Dedifferentiated amniotic fluid mesenchymal stem cell (primary cell): ENCODE measurements around the gene KLHL22.
"Not testable (repeated sequence)": the region's sequence is repeated elsewhere in the genome, so short reads cannot be mapped to it uniquely, and the experiment has no call there.

Experiments used
- DNase-seq: peaks from one replicate; pipeline ENCODE4 v3.0.0-alpha.2; 2016; ENCODE audit errors: extremely low spot score

The KLHL22 gene

GRCh38 chr22:20503816-20504215 is 8.2 kb upstream of the KLHL22 start:
- DNase-seq = no peak

GRCh38 chr22:20499769-20500168 is 4.2 kb upstream of the KLHL22 start:
- no peak for DNase-seq

- no peak for DNase-seq
Measured at GRCh38 chr22:20498913-20499312, 3.3 kb upstream of the KLHL22 start.

GRCh38 chr22:20497426-20497825 is 1.8 kb upstream of the KLHL22 start:
- DNase-seq = no peak

GRCh38 chr22:20495861-20496681 is 476 bp upstream of the KLHL22 start:
- DNase-seq = peak; percentile 86

- DNase-seq = no peak
Measured at GRCh38 chr22:20491346-20491745, 4.2 kb downstream of the KLHL22 start.

- DNase-seq = no peak
Measured at GRCh38 chr22:20490941-20491307, 4.7 kb downstream of the KLHL22 start.

- no peak for DNase-seq
Measured at GRCh38 chr22:20490183-20490940, 5.2 kb downstream of the KLHL22 start.

GRCh38 chr22:20488946-20489345 is 6.6 kb downstream of the KLHL22 start:
- no peak for DNase-seq

- no peak for DNase-seq
Measured at GRCh38 chr22:20487715-20488114, 7.9 kb downstream of the KLHL22 start.

GRCh38 chr22:20486229-20486628 is 9.4 kb downstream of the KLHL22 start:
- DNase-seq = no peak

GRCh38 chr22:20484948-20485683 is 10.5 kb downstream of the KLHL22 start:
- DNase-seq = no peak

- DNase-seq = no peak
Measured at GRCh38 chr22:20483771-20484170, 11.8 kb downstream of the KLHL22 start.

GRCh38 chr22:20483143-20483506 is 12.5 kb downstream of the KLHL22 start:
- not testable (repeated sequence) for DNase-seq

GRCh38 chr22:20479612-20480196 is 15.9 kb downstream of the KLHL22 start:
- DNase-seq = no peak

GRCh38 chr22:20478059-20478458 is 17.5 kb downstream of the KLHL22 start:
- not testable (repeated sequence) for DNase-seq

- DNase-seq = not testable (repeated sequence)
Measured at GRCh38 chr22:20475569-20475968, 20.0 kb downstream of the KLHL22 start.

GRCh38 chr22:20475115-20475436 is 20.5 kb downstream of the KLHL22 start:
- no peak for DNase-seq

GRCh38 chr22:20472629-20473442 is 22.8 kb downstream of the KLHL22 start:
- no peak for DNase-seq

- no peak for DNase-seq
Measured at GRCh38 chr22:20471126-20471833, 24.3 kb downstream of the KLHL22 start.

- DNase-seq = not testable (repeated sequence)
Measured at GRCh38 chr22:20470525-20470924, 25.1 kb downstream of the KLHL22 start.
